CD4-positive, alpha-beta T cell treated with Interleukin-12 subunit alpha and Interleukin-12 subunit beta, for 1 hour (primary cell): ENCODE results near the gene CADM1.

Experiments
- DNase-seq: peaks from one replicate; pipeline ENCODE4 v3.0.0-alpha.2; 2020

CADM1 gene

DNA sequence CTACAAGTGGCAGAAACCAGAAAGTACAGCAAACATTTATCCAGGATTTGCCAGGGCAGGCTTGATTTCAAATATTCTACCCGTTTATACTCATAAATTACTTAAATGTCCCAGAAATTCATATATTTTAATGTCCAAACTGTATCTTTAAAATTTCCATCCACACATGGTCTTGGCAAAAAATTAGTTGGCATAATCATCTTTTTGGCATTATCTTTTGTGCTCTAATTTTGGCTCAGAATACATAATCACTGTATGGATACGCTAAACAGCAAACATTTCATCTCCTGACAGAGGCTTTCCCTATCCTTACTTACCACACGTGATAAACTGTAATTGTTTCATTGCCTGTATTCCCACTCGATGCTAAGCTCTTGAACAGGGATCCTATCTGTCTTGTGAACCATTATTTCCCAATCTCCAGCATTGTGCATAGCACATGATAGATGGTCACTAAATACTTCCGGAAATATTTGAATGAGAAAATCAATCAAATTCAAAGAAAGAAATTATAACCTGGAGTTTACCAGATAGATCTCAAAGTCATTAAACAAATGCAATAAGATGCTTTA is 64.2 kb downstream of the CADM1 start:
- DNase-seq, result no peak

DNA sequence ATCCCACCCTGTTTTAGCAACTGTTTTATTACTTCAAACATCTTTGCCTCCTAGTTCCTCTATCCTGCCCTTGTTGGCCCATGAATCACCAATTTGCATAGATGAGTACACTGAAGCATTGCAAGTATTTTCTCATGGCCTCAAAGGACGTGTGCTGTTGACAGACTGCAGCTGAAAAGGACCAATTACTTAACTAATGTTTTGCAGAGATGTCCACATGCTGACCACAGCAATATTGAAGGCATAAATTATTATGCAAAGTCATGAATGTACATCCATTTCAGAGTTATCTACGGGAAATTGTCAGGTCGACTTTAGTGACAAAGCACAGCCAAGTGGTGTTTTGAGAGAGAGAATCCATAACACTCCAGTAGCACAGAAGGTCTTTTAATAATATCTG is 64.8 kb downstream of the CADM1 start:
- no peak for DNase-seq

DNA sequence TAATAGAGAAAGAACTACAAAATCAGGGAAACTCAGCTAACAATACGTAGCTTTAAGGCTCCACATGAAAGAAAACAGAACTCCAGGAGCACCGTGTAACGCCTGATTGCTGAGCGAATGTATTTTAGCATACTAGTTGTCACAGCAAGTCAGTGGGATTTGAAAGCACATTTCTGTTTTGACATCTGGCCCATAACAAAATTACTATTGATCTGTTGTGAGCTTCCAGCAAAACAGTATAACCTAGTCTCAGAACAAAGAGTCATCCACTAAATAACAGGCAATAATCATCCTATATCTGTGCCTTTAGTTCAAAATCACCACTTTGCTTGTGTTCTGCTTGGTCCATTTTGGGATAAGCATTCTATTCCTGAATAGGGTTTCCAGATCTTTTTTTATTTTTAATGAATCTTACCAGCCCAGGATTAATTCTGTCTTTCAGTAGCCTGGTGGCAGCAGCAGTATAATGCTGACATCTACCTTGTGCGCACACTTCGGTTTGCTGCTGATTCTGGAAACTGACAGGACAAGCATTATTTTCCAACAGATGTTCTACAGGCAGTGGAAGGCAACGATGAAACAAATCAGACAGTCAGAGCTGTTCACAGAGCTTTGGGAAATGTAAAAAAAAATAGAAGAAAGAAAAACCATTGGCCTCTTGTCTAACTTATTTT is 66.2 kb downstream of the CADM1 start:
- no peak for DNase-seq

DNA sequence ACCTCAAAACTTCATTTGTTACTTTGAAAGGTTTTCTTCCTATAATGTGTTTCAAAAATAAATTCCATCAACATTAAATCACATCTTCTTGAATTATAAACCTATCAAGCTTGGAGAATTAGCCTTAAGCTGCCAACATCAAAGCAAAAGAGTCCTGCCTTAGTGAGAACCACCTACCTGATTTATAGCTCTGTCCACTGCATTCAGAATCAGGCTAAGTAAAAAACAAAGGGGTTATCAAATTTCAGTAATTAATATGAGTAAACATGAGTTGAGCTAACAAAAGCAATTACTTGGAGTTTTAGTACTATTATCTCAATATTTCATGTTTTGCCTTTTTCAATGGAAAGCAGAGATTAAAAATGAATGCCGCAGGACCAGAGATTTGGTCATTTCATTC is 73.9 kb downstream of the CADM1 start:
- DNase-seq, result no peak

DNA sequence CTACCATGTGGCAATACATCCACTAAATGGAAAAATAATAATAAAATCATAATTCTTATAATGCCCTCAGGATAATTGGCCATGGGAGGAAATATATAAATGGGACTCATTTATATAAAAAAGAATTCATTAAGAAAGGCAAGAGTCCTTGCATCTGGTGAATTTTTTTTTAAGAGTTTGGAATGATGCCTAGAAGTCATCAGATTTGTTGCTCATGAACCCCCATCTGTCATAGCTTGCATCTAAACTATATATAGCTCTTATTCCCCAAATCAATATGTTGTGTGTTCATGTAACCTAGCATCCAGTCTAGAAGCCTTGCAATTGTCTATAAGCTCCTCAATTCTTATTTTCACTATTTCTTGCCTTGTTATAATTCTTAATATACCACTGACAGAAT is 75.9 kb downstream of the CADM1 start:
- no peak for DNase-seq

DNA sequence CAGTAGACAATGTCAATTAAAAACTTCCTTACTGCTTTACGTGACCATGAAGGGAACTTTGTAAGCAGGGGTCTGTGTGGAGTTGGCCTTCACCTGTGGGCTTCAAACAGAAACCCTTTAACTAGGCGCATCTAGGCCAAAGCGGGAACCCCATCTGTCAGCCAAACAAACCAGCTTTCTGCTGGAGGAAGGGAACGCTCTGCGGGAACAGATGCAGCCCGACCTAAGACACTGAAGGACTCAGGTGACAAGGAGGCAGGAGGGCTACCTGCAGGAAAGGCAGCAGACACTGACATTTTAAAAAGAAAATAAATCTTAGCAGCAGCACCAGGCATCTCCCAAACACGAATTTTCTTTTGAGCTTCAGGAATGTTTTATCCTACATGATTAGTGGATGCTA is 78.4 kb downstream of the CADM1 start:
- no peak for DNase-seq

DNA sequence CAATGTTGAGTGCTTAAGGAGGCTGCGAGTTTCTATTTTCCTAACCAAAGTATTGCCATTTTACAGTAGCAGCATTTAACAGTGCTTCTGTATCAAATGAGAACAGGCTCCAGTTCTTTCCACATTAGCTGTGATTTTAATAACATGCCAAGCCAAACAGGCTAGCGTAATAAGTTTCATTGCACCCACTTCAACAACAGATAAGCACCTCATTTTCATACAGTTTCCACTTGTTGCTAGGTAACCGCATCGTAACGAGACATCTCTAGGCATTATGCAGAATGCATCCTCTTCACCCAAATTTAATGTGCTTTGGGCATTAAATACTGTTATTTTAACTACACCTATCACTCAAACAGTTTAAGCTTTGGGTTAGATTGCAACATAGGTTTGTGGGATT is 79.0 kb downstream of the CADM1 start:
- DNase-seq, result no peak

DNA sequence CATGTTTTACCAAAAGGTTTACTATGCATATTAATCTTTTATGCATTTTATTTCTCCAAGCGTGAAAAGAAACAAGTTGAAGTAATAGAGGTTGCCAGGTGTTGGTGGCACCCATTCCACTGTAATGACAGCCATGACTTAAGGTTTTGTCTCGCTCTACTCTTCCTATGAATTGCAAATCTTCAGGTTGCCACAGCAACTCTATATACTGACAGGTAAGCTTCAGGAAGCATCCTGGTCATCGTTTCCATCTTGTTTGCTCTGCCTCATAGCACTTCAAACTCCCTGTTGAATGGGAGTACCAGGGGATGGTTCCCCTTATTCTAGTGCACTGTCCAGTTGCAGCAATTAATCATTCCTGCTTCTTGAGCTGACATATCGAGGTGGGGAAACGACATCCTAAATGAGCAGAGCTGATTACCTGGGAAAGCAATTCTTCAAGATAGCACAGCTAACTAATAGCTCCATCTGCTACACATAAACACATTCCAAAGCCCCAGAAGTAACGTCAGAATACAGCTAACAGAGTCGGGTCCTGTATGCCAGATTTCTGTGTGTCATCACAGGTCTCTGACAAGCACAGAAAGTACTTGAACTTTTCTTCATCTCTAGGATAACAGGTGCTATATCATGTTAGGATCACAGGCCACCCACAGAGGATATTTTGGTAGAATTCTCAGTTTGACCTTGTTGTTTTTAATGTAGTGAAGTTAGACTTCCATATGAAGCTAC is 80.3 kb downstream of the CADM1 start:
- DNase-seq, result no peak

DNA sequence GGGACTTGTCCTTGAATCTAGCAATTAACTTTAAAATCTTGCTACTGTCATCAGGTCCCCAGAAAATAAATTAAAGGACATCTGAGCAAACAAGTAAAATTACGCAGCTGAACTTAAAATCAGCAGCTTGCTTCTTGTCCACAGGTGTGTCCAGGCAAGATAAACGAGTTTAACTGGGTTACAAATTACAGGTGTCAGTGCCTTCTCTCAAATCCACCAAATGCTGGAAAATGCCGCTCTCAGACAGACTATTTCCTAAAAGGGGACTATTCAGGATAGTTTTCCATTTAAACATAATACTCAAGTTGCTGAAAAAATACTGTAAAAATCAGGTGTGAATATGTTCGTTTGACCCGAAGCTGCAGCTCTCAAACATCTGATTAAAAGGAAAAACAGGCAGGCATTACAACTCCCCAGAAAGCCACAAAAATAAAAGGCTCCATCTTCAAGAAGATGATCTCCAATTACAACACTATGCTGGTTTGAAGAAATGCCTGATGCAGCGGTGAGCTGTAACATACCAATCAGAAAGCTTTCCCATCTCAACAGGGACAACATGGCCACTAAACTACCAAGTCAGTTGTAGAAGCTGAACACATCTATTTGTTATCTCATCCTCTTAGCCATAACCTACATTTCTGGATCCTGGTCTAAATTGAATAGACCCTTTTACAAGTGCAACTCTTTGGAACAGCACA is 82.1 kb downstream of the CADM1 start:
- DNase-seq, result no peak

DNA sequence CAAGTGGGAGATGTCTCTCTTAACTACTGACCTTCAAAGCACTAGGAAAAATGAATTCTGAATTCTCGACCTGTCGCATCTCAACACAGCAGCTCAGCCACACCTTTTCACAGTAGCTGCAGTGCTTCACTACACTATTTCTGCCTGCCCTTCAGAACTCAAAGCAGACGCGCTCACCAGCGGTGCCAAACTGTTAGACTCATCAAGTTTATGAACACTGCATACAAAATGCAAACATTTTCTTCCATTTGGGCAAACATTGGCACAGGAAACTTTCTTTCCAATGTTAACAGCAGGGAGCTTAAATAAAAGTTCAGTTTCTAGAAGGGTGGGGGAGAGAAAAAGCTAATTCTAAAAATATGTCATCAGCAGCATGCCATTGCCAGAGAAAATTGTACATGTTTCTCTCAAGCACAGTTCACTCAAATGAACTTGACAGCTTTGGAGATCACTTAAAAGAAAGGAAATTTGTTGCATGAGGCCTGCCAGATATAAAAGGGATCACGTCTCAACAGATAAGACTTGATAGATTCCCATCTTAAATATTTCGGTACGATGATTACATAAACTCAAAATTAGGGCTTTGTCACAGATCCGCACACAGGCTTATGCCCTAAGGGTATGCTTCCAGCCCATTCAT is 82.7 kb downstream of the CADM1 start:
- DNase-seq, result no peak

DNA sequence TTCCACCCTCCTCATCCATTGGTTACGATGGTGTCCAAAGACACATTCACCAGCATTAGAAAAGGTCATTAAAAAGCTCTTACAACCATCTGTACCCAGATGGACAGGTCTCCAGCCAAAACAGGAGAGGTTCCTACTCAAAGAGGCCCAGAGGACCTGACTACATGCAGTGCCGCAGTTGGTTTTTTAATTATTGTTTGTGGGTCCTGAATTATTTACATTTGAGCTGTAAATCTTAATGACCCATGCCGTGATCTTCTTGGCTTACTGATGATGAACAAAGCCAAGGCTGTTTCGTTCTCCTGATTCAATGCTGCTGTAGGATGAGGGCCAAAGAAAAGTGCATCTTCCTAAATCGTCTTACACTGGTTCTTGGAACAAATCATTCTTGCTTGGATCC is 83.7 kb downstream of the CADM1 start:
- no peak for DNase-seq

DNA sequence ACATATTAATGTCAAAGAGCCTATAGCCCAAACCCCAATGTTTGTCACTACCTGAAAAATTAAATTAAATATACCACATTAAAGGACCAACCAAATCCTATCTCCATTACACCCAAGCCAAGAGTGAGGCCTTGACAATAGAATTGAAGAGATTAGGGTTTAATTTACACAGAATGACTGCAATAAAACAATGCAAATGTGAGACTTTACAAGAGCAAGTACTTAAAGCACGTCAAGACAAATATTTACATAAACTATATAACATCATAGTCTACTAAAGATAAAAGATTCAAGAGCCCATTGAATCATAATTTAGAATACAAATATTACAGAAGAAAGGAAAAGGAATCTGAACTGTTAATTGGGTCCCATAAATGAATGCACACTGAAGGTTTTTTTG is 85.6 kb downstream of the CADM1 start:
- no peak for DNase-seq

DNA sequence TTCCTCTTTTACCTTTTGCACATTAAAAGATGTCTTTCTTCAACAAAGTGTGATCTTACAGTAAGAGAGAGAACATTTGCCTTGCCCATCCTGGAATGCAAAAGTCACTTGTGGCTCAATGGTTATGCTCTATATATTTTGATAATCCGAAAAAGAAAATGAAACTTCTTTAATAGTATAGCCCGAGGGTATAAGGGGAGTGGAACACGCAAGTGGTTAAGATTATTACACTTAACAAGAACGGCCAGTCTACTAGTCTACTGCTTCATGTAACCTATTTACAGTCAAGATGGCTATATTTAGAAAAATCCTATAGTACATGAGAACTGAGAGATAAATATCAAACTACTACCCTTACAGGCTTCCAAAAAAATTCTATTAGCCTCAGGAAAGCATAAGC is 86.1 kb downstream of the CADM1 start:
- DNase-seq, result no peak

DNA sequence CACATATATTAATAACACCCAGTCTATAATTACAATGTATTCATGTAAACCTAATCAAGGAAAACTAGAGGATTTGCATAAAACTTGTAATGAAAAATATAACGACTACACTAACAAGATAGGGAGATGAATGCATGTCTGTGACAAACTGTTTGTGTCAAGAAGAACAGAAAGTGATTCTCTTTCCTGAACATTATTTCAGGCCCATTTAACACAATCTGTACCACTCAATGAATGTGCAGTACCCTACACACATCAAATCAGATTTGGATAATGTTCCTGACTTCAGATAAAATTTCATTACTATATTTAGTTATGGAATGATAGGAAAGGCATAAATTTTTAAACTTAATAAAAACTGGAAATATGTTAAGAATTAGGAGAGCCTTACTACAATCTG is 93.1 kb downstream of the CADM1 start:
- DNase-seq, result no peak

DNA sequence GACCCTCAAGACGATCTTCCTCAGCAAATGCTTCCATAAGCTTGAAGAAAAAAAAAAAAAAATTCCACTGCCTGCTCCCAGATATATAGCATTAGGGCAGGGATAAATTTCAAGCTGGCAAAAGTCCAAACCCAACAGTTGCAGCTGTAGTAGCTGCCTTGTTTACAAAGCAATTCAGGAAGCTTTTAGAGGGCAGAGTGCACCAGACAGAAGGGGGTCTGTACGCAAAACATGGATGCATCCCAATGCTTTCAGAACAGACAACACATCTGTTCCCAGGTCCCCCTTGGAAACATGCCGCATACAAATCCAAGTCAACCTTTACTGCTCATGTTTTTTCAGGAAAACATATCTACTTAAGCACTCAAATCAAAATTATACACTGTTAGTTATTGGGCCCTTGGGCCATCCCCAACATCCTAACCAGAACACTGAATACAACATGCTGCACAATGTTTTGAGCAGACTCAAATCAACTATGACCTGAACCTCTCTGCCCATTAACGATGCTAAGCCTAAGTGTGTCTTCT is 94.5 kb downstream of the CADM1 start:
- no peak for DNase-seq

DNA sequence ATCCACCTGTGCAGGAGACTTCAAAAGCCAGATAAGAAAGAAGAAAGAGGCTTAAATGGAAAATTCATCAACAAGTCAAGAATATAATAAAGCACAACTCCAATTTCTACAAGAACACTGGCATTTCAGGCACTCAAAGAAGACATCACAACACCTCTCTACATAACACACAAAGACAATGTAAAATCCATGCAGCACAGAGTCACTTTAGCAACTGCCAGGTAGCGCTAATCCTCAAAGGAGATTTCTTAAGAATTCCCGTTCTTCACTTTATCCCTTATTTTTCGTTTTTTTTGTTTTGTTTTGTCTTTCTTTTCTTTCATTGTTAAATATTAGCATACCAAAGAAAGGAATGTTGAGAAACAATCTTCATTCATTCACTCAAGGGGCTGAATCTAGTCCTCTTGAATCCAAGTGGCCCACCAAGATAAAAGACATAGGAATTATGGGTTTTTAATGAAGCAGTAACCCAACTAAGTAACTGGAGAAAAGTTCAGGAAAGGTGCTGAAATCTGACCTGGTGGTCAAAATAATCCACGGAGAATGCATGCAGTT is 95.0 kb downstream of the CADM1 start:
- no peak for DNase-seq

DNA sequence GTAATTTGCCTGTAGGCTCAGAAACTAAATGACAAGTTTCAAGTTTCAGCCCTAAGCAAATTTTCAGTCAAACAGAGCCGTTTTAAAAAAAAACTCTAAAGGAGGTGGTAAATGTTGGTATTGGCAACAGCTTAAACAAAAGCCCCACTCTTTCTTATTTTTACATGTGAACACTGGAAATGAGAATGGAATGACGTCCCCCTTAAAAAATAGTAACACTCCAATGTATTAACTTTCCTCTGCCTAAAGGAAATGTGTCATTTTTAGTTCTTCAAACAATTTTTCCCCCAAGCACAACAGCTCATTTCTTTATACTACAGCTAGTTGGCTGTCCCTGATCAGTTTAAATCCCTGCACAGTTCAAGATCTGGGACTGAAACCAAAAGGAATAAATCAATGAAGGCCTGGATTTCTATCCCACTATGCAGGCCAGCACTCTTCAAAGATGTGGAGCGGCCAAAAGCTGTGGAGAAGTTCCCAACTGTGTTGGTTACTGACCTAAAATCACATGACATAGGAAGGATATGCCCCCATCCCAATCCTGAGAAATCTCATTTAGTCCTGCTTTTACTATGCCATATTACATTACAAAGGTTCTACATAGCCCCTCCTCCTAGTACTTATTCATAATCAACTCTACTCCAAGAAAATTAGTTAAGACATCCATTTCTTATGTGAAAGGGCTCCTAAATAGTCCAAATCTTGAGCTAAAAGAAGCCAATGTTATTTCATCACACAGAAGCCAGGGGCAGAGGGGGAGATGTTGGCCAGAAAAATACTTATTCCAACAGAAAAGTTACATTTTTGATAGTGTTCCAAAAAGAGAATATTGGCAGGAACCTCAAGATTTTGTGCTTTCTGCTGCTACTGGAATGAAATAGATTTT is 95.9 kb downstream of the CADM1 start:
- no peak for DNase-seq

DNA sequence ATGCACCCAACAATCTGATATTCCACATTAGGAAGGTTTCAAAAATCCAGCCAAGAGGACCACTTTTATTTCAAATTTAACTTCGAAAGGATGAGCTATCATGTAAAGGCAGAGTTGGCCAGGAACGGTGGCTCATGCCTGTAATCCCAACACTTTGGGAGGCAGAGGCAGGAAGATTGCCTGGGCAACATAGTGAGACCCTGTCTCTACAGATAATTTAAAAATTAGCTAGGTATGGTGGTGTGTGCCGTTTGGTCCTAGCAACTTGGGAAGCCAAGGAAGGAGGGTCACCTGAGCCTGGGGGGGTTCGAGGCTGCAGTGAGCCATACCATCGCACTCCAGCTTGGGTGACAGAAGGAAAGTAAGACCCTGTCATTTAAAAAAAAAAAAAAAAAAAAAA is 96.7 kb downstream of the CADM1 start:
- no peak for DNase-seq

DNA sequence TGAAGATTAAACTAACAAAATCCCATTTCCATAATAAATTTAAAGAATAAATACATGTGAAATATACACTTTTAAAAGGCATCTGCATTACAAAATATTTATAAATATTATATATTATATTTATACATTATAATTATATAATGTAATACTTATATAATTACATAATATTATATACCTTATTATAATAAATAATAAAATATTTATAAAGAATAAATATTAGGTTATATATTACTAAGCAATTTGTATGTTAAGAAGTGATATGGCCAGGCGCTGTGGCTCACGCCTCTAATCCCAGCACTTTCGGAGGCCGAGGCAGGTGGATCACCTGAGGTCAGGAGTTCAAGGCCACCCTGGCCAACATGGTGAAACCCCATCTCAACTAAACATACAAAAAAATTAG is 97.8 kb downstream of the CADM1 start:
- DNase-seq, result no peak

DNA sequence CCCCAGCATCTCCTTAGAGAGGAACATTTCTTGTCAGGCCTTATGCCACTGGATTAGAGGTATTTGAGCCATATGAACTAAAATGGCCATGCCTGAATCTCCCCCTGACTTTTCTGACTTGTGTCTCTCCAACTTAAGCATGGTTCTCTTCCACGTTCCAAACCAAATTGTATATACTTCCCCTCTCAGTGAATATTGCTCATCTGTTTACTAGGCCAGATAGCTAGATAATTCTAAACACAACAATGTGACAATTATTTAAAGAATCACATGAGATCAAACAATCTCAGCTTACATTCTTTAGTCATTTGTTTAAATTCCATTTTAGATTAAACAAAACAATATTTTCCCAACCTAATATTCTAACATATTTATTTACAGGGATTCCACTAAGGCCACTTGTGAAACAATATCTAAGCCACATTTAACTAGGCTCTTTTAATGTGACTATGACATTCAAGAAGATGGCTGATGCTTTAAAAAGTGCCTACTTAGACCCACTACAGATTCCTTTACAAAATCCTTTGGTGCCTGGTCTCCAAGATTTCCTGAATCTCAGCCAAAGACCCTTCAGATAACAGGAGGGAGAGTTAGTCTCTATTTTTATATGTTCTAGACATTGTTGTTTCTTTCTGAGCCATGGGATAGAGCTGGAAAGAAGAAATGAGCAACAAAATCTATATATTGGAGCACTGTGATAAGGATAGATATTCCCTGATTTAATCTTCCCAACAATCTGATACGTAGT is 105.7 kb downstream of the CADM1 start:
- no peak for DNase-seq

DNA sequence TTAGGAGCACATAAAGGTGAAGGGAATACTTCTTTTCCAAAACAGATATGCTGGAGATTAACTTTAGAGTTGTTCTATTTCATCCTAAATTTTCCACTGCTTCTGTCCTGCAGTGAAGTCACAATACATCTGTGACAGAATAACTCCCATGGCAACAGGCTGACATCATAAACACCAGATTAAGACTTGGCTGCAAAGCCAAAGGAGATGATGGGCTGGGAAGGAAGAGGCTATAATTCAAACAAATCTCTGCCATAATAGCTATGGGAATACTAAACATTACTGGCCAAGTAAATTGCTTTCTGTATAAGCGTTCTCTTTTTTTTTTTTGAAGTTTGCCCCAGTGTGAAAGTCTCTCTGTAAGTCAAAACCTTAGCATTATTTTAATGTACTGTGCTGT is 107.7 kb downstream of the CADM1 start:
- no peak for DNase-seq
